ENCODE measurements around the gene LRP1B.

Gene LRP1B

GRCh38 chr2:140639628-140640027 is 1491.2 kb downstream of the LRP1B start:
- TF ChIP-seq CTCF (IDR thresholded peaks at IDR 0.05; ENCODE audit: extremely low read depth, missing control alignments): no peak
- peak; percentile 10 for DNase-seq (ENCODE audit: low spot score)

- TF ChIP-seq CTCF (IDR thresholded peaks at IDR 0.05; ENCODE audit: extremely low read depth, missing control alignments): no peak
These were observed 1500.3 kb downstream of the LRP1B start for GRCh38 chr2:140630557-140630956.

GRCh38 chr2:140627885-140628284 is 1502.9 kb downstream of the LRP1B start:
- no peak for DNase-seq (ENCODE audit: low spot score)
- no peak for TF ChIP-seq CTCF (IDR thresholded peaks at IDR 0.05; ENCODE audit: extremely low read depth, missing control alignments)

More at GRCh38 chr2:140630557-140630956, 1500.3 kb downstream of the LRP1B start:
- no peak for DNase-seq (ENCODE audit: low spot score)

- no peak for TF ChIP-seq CTCF (IDR thresholded peaks at IDR 0.05; ENCODE audit: extremely low read depth, missing control alignments)
These were observed 1503.7 kb downstream of the LRP1B start for GRCh38 chr2:140627136-140627535.

GRCh38 chr2:140624200-140624599 is 1506.6 kb downstream of the LRP1B start:
- DNase-seq (ENCODE audit: low spot score): no peak

More at GRCh38 chr2:140627136-140627535, 1503.7 kb downstream of the LRP1B start:
- DNase-seq (ENCODE audit: low spot score): no peak

GRCh38 chr2:140621583-140622362 is 1509.0 kb downstream of the LRP1B start:
- no peak for DNase-seq (ENCODE audit: low spot score)
- TF ChIP-seq CTCF (IDR thresholded peaks at IDR 0.05; ENCODE audit: extremely low read depth, missing control alignments): no peak

More at GRCh38 chr2:140624200-140624599, 1506.6 kb downstream of the LRP1B start:
- TF ChIP-seq CTCF (IDR thresholded peaks at IDR 0.05; ENCODE audit: extremely low read depth, missing control alignments): no peak

GRCh38 chr2:140604788-140605187 is 1526.0 kb downstream of the LRP1B start:
- no peak for TF ChIP-seq CTCF (IDR thresholded peaks at IDR 0.05; ENCODE audit: extremely low read depth, missing control alignments)
- DNase-seq (ENCODE audit: low spot score): no peak

All from GM20000 (cell line).